Measurements from ENCODE around the gene HNRNPLL. TPM values are rescaled to one million over a fixed set of nuclear protein-coding genes. Genes with fewer than 3 reads are reported as not detected.

Gene HNRNPLL
- total and polyA plus RNA-seq, 2 of the 8 experiments (the other 6 are each of a cell fraction or from before 2014, with no cell fraction given), result 18.6 to 69.3 TPM

- TF ChIP-seq SUZ12 (IDR thresholded peaks at IDR 0.05; ENCODE audit: low read length) (no peak), CBX5 (IDR thresholded peaks at IDR 0.05; ENCODE audit: low read depth, low read length) (no peak), ATF2 (IDR thresholded peaks at IDR 0.05; ENCODE audit: low read length) (0 out of 2 replicates have a peak, but pooled peaks have one; percentile 16), TAF1 (IDR thresholded peaks at IDR 0.05; ENCODE audit: low read depth, low read length) (no peak), CBX8 (IDR thresholded peaks at IDR 0.05; ENCODE audit: borderline replicate concordance, low read depth, low read length) (no peak), CTBP2 (IDR thresholded peaks at IDR 0.05; ENCODE audit: borderline replicate concordance, insufficient read depth, insufficient read length, low read length) (no peak), TBP (IDR thresholded peaks at IDR 0.05; ENCODE audit: low read depth, low read length) (no peak), ATF3 (IDR thresholded peaks at IDR 0.05; ENCODE audit: insufficient read depth, low read depth, low read length) (no peak), JUN (IDR thresholded peaks at IDR 0.05; ENCODE audit: low read depth, low read length) (no peak), EP300 (IDR thresholded peaks at IDR 0.05; ENCODE audit: borderline replicate concordance in 1 of 2, low read depth in 2 of 2, low read length in 2 of 2) (0 out of 3 replicates have a peak, but pooled peaks of 1 of the 2 experiments have one; percentile 9), RBBP5 (IDR thresholded peaks at IDR 0.05; ENCODE audit: borderline replicate concordance, low read depth, low read length) (no peak), SIRT6 (IDR thresholded peaks at IDR 0.05; ENCODE audit: low read length) (no peak), BRCA1 (IDR thresholded peaks at IDR 0.05; ENCODE audit: low read depth, low read length) (no peak), RXRA (IDR thresholded peaks at IDR 0.05; ENCODE audit: insufficient read depth, low read depth, low read length) (no peak), BCL11A (IDR thresholded peaks at IDR 0.05; ENCODE audit: low read depth in 2 of 2, low read length in 2 of 2) (no peak), CTCF (IDR thresholded peaks at IDR 0.05; ENCODE audit: control extremely low read depth in 1 of 3, insufficient read depth in 1 of 3, low read depth in 1 of 3, low read length in 3 of 3) (peak; percentile 93 to 95 (median 94)), CEBPB (IDR thresholded peaks at IDR 0.05; ENCODE audit: low read depth, low read length) (no peak), PHF8 (conservative IDR thresholded peaks at IDR 0.05; ENCODE audit: low read depth, low read length) (no peak; the same call in 1 of the 2 replicates)
Measured at GRCh38 chr2:38603402-38604290, 918 bp upstream of the HNRNPLL start (continued).

Data from H1 (cell line).